Measurements from ENCODE around the gene RIMS1.
"Not testable (repeated sequence)": the region's sequence is repeated elsewhere in the genome, so short reads cannot be mapped to it uniquely, and the experiment has no call there.

Gene RIMS1

GRCh38 chr6:72335203-72335602, 448.9 kb downstream of the RIMS1 start:
- DNase-seq (ENCODE audit: low read depth in 2 of 2), result not testable (repeated sequence)

GRCh38 chr6:72348926-72349325, 462.6 kb downstream of the RIMS1 start:
- DNase-seq (ENCODE audit: low read depth in 2 of 2), result no peak

GRCh38 chr6:72350296-72350881, 464.0 kb downstream of the RIMS1 start:
- DNase-seq (ENCODE audit: low read depth in 2 of 2), result no peak

- DNase-seq (ENCODE audit: low read depth in 2 of 2), result no peak
These were observed 477.7 kb downstream of the RIMS1 start for GRCh38 chr6:72363844-72364740.

GRCh38 chr6:72365773-72366172, 479.4 kb downstream of the RIMS1 start:
- DNase-seq (ENCODE audit: low read depth in 2 of 2), result no peak

GRCh38 chr6:72367439-72367838, 481.1 kb downstream of the RIMS1 start:
- DNase-seq (ENCODE audit: low read depth in 2 of 2), result no peak

GRCh38 chr6:72371473-72371872, 485.1 kb downstream of the RIMS1 start:
- DNase-seq (ENCODE audit: low read depth in 2 of 2), result no peak

GRCh38 chr6:72374172-72374571, 487.8 kb downstream of the RIMS1 start:
- DNase-seq (ENCODE audit: low read depth in 2 of 2), result no peak

GRCh38 chr6:72374857-72375256, 488.5 kb downstream of the RIMS1 start:
- DNase-seq (ENCODE audit: low read depth in 2 of 2), result no peak

- no peak for DNase-seq (ENCODE audit: low read depth in 2 of 2)
These were observed 490.4 kb downstream of the RIMS1 start for GRCh38 chr6:72376736-72377135.

GRCh38 chr6:72381076-72381475, 494.7 kb downstream of the RIMS1 start:
- no peak for DNase-seq (ENCODE audit: low read depth in 2 of 2)

- DNase-seq (ENCODE audit: low read depth in 2 of 2), result no peak
These were observed 496.5 kb downstream of the RIMS1 start for GRCh38 chr6:72382602-72383529.

- DNase-seq (ENCODE audit: low read depth in 2 of 2), result no peak
These were observed 500.0 kb downstream of the RIMS1 start for GRCh38 chr6:72386324-72386723.

- no peak for DNase-seq (ENCODE audit: low read depth in 2 of 2)
These were observed 503.3 kb downstream of the RIMS1 start for GRCh38 chr6:72389698-72390097.

- no peak for DNase-seq (ENCODE audit: low read depth in 2 of 2)
These were observed 504.2 kb downstream of the RIMS1 start for GRCh38 chr6:72390548-72390947.

GRCh38 chr6:72401865-72402264, 515.5 kb downstream of the RIMS1 start:
- no peak for DNase-seq (ENCODE audit: low read depth in 2 of 2)

- DNase-seq (ENCODE audit: low read depth in 2 of 2), result no peak
These were observed 517.1 kb downstream of the RIMS1 start for GRCh38 chr6:72403413-72403812.

GRCh38 chr6:72406517-72406916, 520.2 kb downstream of the RIMS1 start:
- DNase-seq (ENCODE audit: low read depth in 2 of 2), result no peak

GRCh38 chr6:72410769-72411168, 524.4 kb downstream of the RIMS1 start:
- no peak for DNase-seq (ENCODE audit: low read depth in 2 of 2)

- DNase-seq (ENCODE audit: low read depth in 2 of 2), result peak; percentile 36 to 57
These were observed 525.7 kb downstream of the RIMS1 start for GRCh38 chr6:72411872-72412708.

- DNase-seq (ENCODE audit: low read depth in 2 of 2), result no peak
These were observed 526.3 kb downstream of the RIMS1 start for GRCh38 chr6:72412709-72413044.
